Breast epithelium (tissue), 4 donors: ENCODE results near the gene TOLLIP. TPM values are rescaled to one million over a fixed set of nuclear protein-coding genes. Genes with fewer than 3 reads are reported as not detected.

Experiments
- DNase-seq, 2 donors: peaks; one replicate each; pipeline ENCODE4 v3.0.0-alpha.2; 2019; ENCODE audit warnings: low spot score in 2 of 2
- H3K27ac ChIP-seq, 2 donors: fragments of 200-600 bp; sonication (generic) in 1 of 2; one replicate each; pipeline ENCODE4 v1.5.1; 2016 to 2019; ENCODE audit warnings: mild to moderate bottlenecking in 1 of 2
- H3K27me3 ChIP-seq, 2 donors: fragments of 200-600 bp; sonication (generic) in 1 of 2; one replicate each; pipeline versions ENCODE4 v1.5.1 to v1.6.0; 2017 to 2019; ENCODE audit warnings: control low read depth in 1 of 2, mild to moderate bottlenecking in 1 of 2
- H3K36me3 ChIP-seq: fragments of 200-600 bp; one replicate; pipeline ENCODE4 v1.5.1; 2019
- H3K4me1 ChIP-seq, 2 donors: fragments of 200-600 bp; sonication (generic); one replicate each; pipeline ENCODE4 v1.5.1; 2016 to 2019; ENCODE audit warnings: control low read depth in 1 of 2
- H3K4me3 ChIP-seq, 3 donors: fragments of 200-600 bp; sonication (generic); 1 replicate in 2 of 3; 2 replicates in 1 of 3; pipeline ENCODE4 v1.5.1; 2016 to 2019; ENCODE audit warnings: mild to moderate bottlenecking in 3 of 3, moderate library complexity in 2 of 3
- H3K9me3 ChIP-seq, 2 donors: fragments of 200-600 bp; sonication (generic) in 1 of 2; one replicate each; pipeline ENCODE4 v1.5.1; 2016 to 2019; ENCODE audit warnings: control low read depth in 1 of 2
- POLR2A ChIP-seq: fragments of 450-650 bp; IDR thresholded peaks from one replicate; pipeline ENCODE4 v1.6.1; 2016; ENCODE audit warnings: antibody characterized with exemption, mild to moderate bottlenecking, moderate library complexity
- POLR2AphosphoS5 ChIP-seq, 3 donors: sonication (generic); formaldehyde crosslinking; IDR thresholded peaks; one replicate each; pipeline ENCODE4 v1.6.1; 2017; ENCODE audit warnings: antibody characterized with exemption in 3 of 3
- intact Hi-C: fragments of 100-400 bp; cut with DNase I; formaldehyde crosslinking; loops from one replicate; pipeline ENCODE4 v1.15.1; 2023; ENCODE audit warnings: low total_unique reads
- total RNA-seq, 3 donors: library from RNA; depleted of rRNA; stranded (reverse); fragments of >200 nt; gene quantifications; one replicate each; pipeline ENCODE4 v1.1.0, GENCODE V29; 2016
- TF ChIP-seq, protein P1 (sequence below), 3 donors: fragments of 450-650 bp; IDR thresholded peaks; one replicate each; pipeline ENCODE4 v1.5.1; 2016 to 2017; ENCODE audit warnings: antibody characterized with exemption in 3 of 3, mild to moderate bottlenecking in 3 of 3, moderate library complexity in 3 of 3

The TOLLIP gene
- total RNA-seq, 3 donors from 2014 or later: 32.8 to 47.2 (median 41.0) TPM

DNA sequence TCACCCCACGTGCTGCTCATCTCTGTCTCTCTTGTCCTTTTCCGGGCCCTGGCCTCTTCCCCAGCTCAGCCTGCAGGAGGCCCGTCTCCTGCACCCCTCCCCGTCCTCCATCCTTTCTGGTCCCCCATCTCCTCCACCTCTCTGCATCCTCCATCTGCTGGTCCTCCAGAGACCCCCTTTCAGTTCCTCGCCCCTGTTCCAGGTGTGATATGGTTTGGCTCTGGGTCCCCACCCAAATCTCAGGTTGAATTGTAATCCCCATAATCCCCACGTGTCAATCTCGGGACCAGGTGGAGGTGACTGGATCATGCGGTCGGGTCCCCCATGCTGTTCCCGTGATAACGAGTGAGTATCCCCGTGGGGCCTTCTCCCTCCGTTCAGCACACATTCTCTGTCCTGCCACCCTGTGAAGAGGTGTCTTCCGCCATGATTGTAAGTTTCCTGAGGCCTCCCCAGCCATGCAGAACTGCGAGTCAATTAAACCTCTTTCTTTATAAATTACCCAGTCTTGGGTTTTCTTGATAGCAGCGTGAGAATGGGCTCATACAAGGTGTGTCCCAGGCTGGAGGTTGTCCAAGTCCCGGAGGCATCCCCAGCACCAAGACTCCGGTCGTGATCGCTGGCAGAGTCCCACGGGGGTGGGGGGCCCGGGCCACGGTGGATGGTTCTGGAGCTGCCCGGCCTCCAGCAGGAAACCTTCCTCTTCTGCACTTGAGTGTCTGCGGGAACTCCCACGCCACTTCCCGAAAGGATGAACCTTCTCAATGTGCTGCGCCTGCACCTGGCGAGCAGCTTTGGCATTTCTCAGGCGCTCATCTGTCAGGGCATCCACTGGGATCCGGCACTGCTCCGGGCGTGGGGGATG lies 29.0 kb upstream of the TOLLIP start:
- Histone ChIP-seq H3K27ac (peak overlapping the region in 1 of 2 donors; percentile 63), H3K27me3 (no peaks in the 10 kb centered on the region), H3K4me3 (no peak overlapping the region), H3K4me1 (peaks cover 4 to 15% of the 10 kb centered on the region in 2 donors), H3K36me3 (no peaks in the 10 kb centered on the region), H3K9me3 (no peaks in the 10 kb centered on the region)
- DNase-seq: no peak
- TF ChIP-seq POLR2A (no peak), POLR2AphosphoS5 (IDR thresholded peaks at IDR 0.05) (peak in 1 of 3 donors; percentile 20)
- TF ChIP-seq, protein P1, sequence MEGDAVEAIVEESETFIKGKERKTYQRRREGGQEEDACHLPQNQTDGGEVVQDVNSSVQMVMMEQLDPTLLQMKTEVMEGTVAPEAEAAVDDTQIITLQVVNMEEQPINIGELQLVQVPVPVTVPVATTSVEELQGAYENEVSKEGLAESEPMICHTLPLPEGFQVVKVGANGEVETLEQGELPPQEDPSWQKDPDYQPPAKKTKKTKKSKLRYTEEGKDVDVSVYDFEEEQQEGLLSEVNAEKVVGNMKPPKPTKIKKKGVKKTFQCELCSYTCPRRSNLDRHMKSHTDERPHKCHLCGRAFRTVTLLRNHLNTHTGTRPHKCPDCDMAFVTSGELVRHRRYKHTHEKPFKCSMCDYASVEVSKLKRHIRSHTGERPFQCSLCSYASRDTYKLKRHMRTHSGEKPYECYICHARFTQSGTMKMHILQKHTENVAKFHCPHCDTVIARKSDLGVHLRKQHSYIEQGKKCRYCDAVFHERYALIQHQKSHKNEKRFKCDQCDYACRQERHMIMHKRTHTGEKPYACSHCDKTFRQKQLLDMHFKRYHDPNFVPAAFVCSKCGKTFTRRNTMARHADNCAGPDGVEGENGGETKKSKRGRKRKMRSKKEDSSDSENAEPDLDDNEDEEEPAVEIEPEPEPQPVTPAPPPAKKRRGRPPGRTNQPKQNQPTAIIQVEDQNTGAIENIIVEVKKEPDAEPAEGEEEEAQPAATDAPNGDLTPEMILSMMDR (IDR thresholded peaks at IDR 0.05): no peak
- intact Hi-C loops: no loop called here

DNA sequence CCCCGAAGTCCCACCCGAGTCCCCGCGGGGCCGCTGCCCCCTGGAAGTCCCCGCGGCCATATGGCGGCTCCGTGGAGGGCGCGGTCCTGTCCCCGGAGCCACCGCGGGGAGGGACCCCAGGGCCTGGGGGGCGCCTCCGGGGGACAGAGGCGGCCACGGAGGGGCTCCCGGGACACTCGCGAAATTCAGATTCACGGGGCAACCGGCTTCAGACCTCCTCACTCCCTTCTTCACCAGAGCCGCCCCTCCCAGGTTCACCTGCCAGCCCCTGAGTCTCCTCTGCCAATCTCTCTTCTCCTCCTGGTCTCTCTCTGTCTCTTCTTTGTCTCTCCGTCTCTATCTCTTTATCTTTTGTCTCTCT lies 28.2 kb upstream of the TOLLIP start:
- peak overlapping the region; percentile 68 to 79 for H3K27ac ChIP-seq
- no peaks in the 10 kb centered on the region for H3K27me3 ChIP-seq
- no peaks in the 10 kb centered on the region for H3K9me3 ChIP-seq
- peaks cover 4 to 15% of the 10 kb centered on the region in 2 donors for H3K4me1 ChIP-seq
- H3K4me3 ChIP-seq: peak overlapping the region in 2 of 3 donors; percentile 62 to 74
- TF ChIP-seq POLR2AphosphoS5 (IDR thresholded peaks at IDR 0.05) (no peak), POLR2A (no peak)
- TF ChIP-seq, protein P1 (IDR thresholded peaks at IDR 0.05): no peak
- no peak for DNase-seq
- intact Hi-C loops: no loop called here
- no peaks in the 10 kb centered on the region for H3K36me3 ChIP-seq

DNA sequence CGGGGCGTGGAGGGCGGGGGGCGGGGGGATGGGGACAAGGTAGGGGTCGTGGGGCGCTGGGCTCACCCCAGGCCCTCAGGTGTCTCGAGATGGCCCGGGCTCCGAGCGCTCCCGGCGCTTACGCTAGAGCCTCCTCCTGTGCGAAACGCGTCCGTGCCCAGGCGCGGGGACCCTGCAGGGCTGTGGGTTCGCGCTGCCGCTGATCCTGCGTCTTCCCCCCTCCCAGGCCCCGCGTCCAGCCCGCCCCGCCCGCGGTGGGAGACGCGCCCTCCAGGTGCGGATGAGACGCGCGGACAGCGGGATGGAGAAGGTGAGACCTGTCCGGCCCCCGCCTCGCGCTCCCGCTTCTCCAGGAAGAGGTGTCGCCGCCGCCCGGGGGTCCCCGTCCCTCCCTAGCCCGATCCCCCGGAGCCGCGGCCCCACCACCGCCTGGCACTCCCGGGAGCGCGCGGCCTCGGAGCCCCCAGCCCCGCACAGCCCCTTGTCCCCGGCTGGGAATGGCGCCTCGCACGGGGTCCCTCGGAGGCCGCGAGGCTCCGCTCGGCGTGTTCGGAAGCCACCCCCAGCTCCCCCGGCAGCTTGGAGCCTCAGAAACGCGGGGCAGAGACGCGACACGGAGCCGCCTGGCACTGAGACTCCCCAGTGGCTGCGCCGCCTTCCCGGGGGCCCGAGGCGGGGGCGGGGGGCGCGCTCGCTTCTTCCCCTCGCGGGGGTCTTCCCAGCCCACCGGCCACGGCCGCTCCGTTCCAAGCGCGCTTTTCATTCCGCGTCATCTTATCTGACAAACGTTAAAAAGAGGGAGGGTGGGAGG lies 27.6 kb upstream of the TOLLIP start:
- Histone ChIP-seq H3K36me3 (no peaks in the 10 kb centered on the region), H3K4me1 (peaks cover 4 to 15% of the 10 kb centered on the region in 2 donors), H3K27me3 (no peaks in the 10 kb centered on the region), H3K9me3 (no peaks in the 10 kb centered on the region), H3K27ac (peak overlapping the region; percentile 68 to 79), H3K4me3 (peak overlapping the region; percentile 41 to 74 (median 62))
- intact Hi-C loops: no loop called here
- peak in 1 of 2 donors; percentile 50 for DNase-seq
- TF ChIP-seq POLR2AphosphoS5 (IDR thresholded peaks at IDR 0.05) (no peak), POLR2A (no peak)
- TF ChIP-seq, protein P1 (IDR thresholded peaks at IDR 0.05): no peak

DNA sequence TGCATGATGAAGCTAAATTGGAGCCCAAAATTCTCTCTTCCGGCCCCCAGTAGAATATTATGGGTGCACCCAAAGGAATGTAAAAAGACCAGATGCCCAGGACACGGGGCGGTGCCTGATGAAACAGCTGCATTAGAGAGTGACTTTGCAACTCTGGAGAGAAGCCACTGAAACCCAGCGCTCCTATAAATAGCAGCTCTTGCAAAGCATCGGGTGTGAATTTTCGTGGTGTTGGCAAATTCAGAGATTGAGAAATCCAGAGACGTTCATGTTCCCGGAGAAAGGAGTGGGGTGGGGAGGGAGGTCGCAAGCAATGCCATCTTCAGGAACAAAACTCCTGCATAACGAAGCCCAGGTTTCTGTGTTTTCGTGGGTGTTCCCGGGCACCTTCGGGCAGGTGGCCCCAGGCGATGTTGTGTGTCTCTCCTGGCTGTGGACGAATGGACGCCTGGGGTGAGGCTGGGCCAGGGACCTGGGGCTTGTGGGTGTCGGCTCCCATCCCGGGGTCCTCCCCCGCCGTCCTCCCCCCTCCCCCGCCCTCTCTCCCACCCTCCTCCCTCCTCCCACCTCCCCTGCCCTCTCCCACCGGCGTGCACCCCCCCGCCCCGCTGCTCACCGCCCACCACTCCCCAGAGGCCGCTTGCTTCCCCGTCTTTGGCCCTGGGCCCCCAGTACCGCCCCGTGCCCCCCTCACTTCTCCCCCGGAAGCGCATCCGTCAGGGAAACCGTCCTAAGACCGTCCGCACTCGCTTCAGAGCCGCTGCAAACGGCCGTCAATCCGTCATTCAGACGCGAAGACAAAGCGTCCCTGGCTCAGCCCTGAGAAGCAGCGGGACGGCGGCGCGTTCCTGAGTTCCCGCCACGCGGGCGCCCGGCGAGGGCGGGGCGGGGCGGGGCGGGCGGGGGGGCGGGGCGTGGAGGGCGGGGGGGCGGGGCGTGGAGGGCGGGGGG lies 26.7 kb upstream of the TOLLIP start:
- H3K4me3 ChIP-seq: peak overlapping the region; percentile 53 to 74 (median 62)
- peak overlapping the region; percentile 45 to 79 for H3K27ac ChIP-seq
- no peaks in the 10 kb centered on the region for H3K36me3 ChIP-seq
- H3K27me3 ChIP-seq: no peaks in the 10 kb centered on the region
- TF ChIP-seq POLR2A: peak; percentile 16
- TF ChIP-seq, protein P1 (IDR thresholded peaks at IDR 0.05): no peak
- peak; percentile 51 to 53 (median 53) for TF ChIP-seq POLR2AphosphoS5 (IDR thresholded peaks at IDR 0.05)
- H3K4me1 ChIP-seq: peaks cover 4 to 15% of the 10 kb centered on the region in 2 donors
- H3K9me3 ChIP-seq: no peaks in the 10 kb centered on the region
- DNase-seq: peak in 1 of 2 donors; percentile 62
- intact Hi-C loops: no loop called here
